ENCODE data around the gene ZMYND10.

GRCh38 chr3:50383750-50384149, 38.2 kb upstream of the ZMYND10 start:
- TF ChIP-seq GATA2 (IDR thresholded peaks at IDR 0.05; ENCODE audit: low read depth, low read length) (no peak), GATA3 (IDR thresholded peaks at IDR 0.05; ENCODE audit: low read depth, low read length) (no peak)

Data from SH-SY5Y (cell line).